ENCODE results near the gene PDZD4.

PDZD4 gene

GRCh38 chrX:153762626-153763173 is 67.6 kb downstream of the PDZD4 start:
- TF ChIP-seq CTCF (conservative IDR thresholded peaks at IDR 0.05): no peak
- TF ChIP-seq ZFX (IDR thresholded peaks at IDR 0.05): no peak
- no peak overlapping the region for H3K27ac ChIP-seq

- TF ChIP-seq ZFX (IDR thresholded peaks at IDR 0.05): no peak
- TF ChIP-seq CTCF (conservative IDR thresholded peaks at IDR 0.05): no peak
- no peak overlapping the region for H3K27ac ChIP-seq
Measured at GRCh38 chrX:153761863-153762262, 68.5 kb downstream of the PDZD4 start.

- TF ChIP-seq ZFX (IDR thresholded peaks at IDR 0.05) (no peak), CTCF (conservative IDR thresholded peaks at IDR 0.05) (no peak)
- no peak overlapping the region for H3K27ac ChIP-seq
Measured at GRCh38 chrX:153755136-153755535, 75.2 kb downstream of the PDZD4 start.
